ENCODE results near the gene IFT22.

- TF ChIP-seq FOXM1 (IDR thresholded peaks at IDR 0.05; ENCODE audit: borderline replicate concordance) (no peak), BHLHE40 (IDR thresholded peaks at IDR 0.05; ENCODE audit: borderline replicate concordance) (no peak), FOXA1 (IDR thresholded peaks at IDR 0.05) (no peak)
Observed at GRCh38 chr7:101357433-101357832, 35.8 kb upstream of the IFT22 start.

Data from HEK293T (cell line).